ENCODE measurements around the gene CASP4.
A peak's percentile ranks its signal among the peaks of the same experiment; 100 is the strongest.
"Not testable (repeated sequence)": the region's sequence is repeated elsewhere in the genome, so short reads cannot be mapped to it uniquely, and the experiment has no call there.

CASP4 gene

GRCh38 chr11:104956528-104956927 is 11.8 kb downstream of the CASP4 start:
- no peak for DNase-seq (ENCODE audit: low read depth)

- DNase-seq (ENCODE audit: low read depth) = peak; percentile 75
Measured at GRCh38 chr11:104946907-104947306, 21.5 kb downstream of the CASP4 start.

GRCh38 chr11:104944076-104944475 is 24.3 kb downstream of the CASP4 start:
- DNase-seq (ENCODE audit: low read depth) = no peak

DNA sequence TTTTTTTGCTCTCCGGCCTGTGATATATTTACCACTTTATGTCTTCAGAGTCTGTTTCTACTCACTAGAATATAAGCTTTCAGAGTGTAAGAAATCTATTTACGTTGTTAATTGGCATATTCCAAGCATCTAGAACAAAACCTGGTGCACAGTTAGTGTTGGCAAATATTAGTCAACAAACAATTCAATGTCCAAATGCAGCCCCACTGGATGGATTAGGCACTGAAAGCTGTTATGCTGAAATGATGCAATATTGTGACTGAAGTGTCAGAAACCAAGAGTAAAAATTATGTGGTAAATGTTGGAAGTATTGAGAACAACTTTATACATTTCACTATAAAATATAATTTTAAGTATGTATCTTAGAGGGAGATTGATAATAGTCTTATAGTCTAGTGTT is 24.8 kb downstream of the CASP4 start:
- DNase-seq (ENCODE audit: low read depth) = no peak

- no peak for DNase-seq (ENCODE audit: low read depth)
Measured at GRCh38 chr11:104934594-104934993, 33.8 kb downstream of the CASP4 start.

DNA sequence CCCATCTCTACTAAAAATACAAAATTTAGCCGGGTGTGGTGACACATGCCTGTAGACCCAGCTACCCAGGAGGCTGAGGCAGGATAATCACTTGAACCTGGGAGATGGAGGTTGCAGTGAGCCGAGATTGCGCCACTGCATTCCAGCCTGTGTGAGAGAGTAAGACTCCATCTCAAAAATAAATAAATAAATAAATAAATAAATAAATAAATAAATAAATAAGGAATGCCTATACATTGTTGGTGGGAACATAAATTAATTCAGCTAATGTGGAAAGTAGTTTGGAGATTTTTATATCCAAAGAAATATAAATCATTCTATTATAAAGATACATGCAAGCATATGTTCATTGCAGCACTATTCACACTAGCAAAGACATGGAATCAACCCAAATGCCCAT is 34.3 kb downstream of the CASP4 start:
- DNase-seq (ENCODE audit: low read depth) = not testable (repeated sequence)

GRCh38 chr11:104928811-104929210 is 39.6 kb downstream of the CASP4 start:
- no peak for DNase-seq (ENCODE audit: low read depth)

DNA sequence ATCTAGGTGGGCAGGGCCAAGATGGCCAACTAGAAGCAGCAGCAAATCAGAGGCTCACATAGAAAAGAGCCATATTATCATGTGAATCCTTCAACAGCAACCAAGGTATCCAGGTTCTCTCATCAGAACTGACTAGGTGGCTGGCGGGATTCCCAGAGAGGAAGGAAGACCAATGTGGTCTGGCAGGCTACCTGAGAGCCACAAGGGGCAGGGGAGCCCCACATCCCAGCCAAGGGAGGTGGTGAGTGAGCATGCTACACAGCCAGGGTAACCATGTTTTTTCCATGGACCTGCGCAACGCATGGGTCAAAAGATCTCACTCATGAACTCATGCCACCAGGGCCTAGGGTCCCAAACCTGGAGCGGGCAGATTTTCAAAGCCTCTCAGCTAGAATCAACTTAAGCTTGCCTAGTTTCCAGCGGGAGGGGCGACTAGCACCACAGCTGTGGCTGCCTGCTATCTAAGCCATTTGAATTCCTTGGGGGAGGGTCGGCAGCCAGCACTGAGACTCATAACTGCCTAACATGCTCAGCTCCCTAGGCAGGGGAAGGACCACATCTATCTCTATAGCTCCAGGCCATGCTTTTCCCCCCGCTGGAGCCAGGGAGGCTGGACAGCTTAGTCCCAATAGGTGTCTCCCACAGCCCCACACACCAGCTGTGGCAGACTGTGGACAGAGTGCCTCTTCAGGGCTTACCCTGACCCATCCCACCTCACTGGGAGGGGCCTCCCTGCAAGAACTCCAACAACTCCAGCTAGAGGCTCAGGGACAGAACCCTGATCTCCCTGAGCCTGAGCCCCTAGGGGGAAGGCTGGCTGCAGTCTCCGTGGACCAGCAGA is 41.4 kb downstream of the CASP4 start:
- DNase-seq (ENCODE audit: low read depth) = no peak

- DNase-seq (ENCODE audit: low read depth) = no peak
Measured at GRCh38 chr11:104925850-104926249, 42.5 kb downstream of the CASP4 start.

DNA sequence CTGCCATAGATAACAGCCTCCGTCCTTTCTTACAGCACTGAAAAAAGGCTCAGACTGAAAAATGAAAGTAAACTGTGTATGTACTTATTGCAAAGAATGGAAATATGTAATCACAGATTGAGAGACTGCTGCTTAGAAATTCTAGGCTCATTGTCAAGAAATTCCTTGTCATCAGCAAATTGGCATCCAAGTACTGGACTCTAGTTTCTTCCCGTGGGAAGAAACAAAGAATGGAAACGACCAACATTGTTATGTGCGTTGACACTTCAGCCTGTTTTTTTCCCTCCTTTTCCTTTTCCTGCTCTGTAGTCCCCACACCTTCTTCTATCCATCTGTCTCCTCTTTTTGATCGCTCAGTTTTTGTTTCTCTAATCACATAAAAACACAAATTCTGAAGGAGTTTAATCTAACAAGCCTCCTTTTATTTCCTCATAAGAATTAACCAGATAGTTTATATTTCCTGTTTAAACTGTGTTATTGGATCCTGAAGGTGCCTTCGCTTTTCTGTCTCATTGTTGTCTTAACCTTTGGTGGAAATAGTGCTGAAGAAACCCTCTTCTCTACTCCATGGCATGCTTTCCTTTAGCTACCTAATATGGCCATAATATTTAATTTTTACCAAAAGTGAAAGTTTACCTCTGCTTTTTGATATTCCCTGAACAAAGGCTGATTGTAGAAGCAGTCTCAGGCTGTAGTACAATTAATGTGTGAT is 50.1 kb downstream of the CASP4 start:
- DNase-seq (ENCODE audit: low read depth) = peak; percentile 63

GRCh38 chr11:104917271-104918112 is 50.9 kb downstream of the CASP4 start:
- peak; percentile 12 for DNase-seq (ENCODE audit: low read depth)

- DNase-seq (ENCODE audit: low read depth) = peak; percentile 48
Measured at GRCh38 chr11:104916442-104916841, 51.9 kb downstream of the CASP4 start.

DNA sequence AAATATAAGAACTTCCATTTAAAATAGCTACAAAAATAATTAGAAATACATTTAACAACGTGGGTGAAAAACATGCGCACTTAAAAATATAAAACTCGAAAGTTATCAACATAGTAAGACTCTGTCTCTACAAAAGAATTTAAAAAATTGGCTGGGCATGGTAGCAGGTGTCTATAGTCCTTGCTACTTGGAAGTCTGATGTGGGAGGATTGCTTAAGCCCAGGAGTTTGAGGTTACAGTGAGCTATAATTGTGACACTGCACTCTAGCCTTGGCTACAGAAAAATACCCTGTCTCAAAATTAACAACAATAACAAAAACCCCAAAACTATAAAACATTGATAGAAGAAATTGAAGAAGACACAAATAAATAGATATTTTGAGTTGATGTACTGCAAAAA is 56.3 kb downstream of the CASP4 start:
- no peak for DNase-seq (ENCODE audit: low read depth)

DNA sequence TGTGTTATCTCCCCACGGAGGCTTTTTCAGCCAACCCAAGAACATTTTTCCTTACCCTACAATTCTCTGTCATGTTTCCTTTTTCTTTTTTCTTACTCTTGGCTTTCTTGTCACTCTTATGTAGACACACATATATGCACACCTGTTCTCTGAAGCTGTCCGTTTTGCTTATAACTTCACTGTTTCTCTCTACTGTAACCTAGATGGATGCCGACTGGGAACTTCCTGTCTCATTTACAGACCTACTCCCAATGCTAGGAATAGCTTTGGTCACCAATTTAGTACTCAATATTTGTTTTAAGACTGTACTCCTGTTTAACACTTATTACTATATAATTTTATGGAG is 60.2 kb downstream of the CASP4 start:
- no peak for DNase-seq (ENCODE audit: low read depth)

GRCh38 chr11:104907521-104908185 is 60.7 kb downstream of the CASP4 start:
- DNase-seq (ENCODE audit: low read depth) = peak; percentile 51

DNA sequence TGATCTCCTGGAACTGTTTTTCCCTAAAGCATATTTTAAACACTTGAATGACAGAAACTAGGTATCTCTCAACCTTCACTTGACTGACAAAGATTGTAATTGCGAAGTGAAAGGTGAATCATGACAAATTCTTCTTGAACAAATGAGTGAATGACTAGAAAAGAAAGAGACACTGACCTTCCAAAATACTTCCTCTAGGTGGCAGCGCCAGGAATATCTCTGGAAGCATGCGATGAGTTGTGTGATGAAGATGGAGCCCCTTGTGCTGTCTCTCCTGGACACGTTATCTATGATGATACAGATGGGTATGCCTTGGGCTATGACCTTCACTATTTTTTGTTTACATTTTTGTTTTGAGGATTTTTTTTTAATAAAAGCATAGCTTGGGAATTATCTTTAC is 63.1 kb downstream of the CASP4 start:
- DNase-seq (ENCODE audit: low read depth) = no peak

DNA sequence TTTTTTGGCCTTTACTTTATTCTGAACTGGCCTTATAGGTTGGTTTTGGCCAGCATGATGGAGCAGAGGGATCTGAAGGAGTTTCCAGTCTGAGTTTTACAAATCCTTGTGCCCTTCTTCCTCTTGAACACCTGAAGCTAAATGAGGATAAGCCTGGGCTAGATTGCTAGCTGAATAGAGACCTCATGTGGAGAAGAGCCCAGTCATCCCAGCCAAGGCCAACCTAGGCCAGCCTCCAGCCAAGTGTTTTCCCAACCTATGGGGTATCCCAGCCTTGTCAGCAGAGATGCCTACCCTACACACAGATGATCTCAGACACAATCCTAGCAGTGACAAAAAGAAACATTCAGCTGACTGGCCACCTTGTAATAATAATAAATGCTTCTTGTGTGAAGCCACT is 69.1 kb downstream of the CASP4 start:
- DNase-seq (ENCODE audit: low read depth) = no peak

DNA sequence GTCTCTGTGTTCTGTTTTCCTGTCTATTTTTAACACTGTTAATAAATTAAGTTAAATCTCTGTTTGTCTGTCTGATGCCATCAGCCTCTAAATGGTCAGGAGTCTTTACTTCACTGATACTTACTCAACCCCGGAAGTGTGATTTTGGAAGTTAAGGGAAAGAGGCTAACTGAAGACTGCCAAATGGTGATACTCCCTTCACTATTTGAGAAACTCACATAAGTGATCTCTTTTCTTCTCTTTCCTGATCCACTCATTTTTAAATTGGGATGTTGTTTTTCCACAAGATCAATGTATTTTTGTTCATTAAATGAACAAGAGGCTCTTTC is 69.7 kb downstream of the CASP4 start:
- no peak for DNase-seq (ENCODE audit: low read depth)

- no peak for DNase-seq (ENCODE audit: low read depth)
Measured at GRCh38 chr11:104897891-104898684, 70.3 kb downstream of the CASP4 start, which contains the start of gene CASP12. Gene CASP12, minus strand, starts transcription at chr11:104898460.

DNA sequence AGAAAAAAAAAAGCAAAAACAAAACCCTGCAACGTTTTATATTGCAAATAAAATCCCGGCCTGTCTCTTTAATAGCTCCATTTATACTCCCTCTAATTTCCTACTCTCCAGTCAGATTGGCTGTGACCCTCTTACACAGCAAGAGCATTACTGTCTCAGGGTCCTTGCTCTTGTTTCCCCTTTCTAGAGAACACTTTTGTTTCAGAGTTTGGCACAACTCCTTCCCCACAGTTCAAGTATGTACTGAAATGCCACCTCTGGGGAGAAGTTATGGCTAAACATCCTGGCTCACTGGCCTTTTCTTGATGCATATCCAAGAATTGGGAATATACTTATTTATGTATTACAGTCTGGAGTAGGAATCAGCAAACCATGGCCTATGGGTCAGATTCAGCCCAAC is 72.7 kb downstream of the CASP4 start:
- no peak for DNase-seq (ENCODE audit: low read depth)

- no peak for DNase-seq (ENCODE audit: low read depth)
Measured at GRCh38 chr11:104893876-104894275, 74.5 kb downstream of the CASP4 start.
